ENCODE measurements around the gene HORMAD1. TPM values are rescaled to one million over a fixed set of nuclear protein-coding genes. Genes with fewer than 3 reads are reported as not detected.
"Not testable (repeated sequence)": the region's sequence is repeated elsewhere in the genome, so short reads cannot be mapped to it uniquely, and the experiment has no call there.

The HORMAD1 gene
- polyA plus RNA-seq, 3 donors, result not detected

DNA sequence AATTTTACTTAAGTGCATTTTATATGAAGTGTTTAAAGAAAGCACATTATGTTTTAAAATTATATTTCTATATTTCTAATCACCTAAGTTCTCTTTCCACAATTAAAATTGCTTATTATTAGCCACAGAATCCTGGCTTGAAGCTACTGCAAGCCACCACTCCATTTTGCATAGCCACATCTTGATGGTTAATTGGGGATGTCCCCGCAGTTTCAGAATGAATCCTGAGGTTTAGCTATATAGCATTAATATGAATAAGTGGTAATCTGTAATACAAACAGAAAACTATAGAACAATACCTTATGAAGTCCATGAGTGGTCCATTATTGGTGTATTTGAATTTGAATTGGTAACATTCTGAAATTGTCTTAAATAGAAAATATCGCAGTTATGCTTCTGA, 12.1 kb downstream of the HORMAD1 start:
- DNase-seq (ENCODE audit: extremely low read depth in 1 of 11, low read depth in 9 of 11, low spot score in 4 of 11), result no peak

DNA sequence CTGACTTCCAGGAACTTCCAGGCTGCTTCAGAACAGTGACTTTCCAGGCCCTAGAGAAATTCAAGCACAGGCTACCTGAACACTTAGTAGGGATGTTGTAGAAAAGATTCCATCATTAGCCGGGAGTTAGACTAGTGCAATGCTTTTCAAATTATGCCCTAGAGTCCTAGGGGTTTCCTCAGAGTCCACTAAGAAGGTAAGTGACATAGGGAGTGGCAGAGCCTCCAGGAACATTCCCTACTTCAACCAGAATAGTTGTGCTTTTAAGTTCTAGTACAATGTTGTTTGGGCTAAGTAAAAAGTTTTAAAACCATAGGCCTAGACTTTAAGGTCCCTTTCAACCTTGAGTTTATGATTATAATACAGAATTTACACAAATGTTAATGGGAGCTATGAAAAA, 14.6 kb downstream of the HORMAD1 start:
- DNase-seq (ENCODE audit: extremely low read depth in 1 of 11, low read depth in 9 of 11, low spot score in 4 of 11), result no peak

DNA sequence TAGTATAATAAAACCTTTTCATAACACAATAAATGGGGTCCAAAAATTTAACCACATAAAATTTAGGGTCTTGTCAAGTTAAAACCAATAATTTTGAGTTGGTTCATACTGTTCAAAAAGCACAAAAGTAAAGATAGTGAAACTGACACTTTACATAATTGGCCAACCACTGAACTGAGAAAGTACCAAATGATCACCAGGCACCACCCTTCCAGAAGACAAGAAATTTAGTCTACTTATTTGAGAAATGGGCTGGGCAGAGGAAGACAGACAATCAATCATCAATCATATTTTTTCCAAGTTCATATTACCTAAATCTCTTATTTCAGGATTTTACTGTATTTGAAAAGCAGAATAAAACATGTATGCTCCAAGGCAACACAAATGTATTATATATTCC, 17.3 kb downstream of the HORMAD1 start:
- DNase-seq (ENCODE audit: extremely low read depth in 1 of 11, low read depth in 9 of 11, low spot score in 4 of 11), result no peak

DNA sequence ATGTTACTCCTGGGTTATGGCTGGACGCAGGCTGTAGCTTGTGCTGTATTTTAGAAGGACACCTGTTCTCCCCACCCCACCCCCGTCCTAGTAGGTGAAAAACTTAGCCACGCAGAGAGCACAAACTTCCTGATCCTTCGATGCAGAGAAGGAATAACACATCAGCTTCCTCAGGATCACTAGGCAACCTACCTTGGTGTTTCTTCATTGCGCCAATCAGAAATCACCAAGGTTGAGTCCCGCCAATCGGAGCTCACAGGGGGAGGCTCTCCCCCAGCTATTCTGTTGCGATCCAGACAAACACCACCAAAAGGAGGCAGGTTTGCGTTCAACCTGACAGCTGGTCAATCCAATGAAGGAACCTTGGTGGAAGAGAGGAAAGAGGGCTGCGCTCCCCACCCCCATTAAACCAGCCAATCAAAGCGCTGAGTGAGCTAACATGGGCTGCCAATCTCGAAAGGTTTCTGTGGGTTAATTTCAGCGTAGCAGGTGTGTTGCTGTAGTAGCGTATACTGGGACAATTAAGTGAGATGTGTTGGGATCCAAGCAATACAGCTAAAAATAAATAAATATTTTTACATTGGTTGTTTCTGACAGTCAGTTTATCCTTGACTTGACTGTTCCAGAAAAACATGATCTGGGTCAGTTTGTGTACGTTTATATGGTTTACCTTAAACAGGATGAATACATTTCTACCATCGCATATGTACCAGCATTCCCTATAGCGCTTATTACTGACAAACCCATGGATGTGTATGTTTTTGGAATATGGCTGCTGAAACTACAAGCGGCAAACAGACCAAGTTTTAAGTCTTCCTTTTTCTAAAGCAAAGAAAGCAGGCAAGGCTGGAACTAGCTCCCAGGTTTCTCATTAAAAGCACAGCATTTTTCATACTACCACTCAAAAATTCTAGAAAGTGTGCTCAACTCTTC, 23.4 kb downstream of the HORMAD1 start, which contains the start of gene GOLPH3L:
TSS of gene GOLPH3L (minus strand) at position 160 of the 933 bp plus-strand sequence. CDS start 2,316 bp downstream, outside the sequence.
- peak; percentile 92 to 99 (median 96) for DNase-seq (ENCODE audit: extremely low read depth in 1 of 11, low read depth in 9 of 11, low spot score in 4 of 11)

DNA sequence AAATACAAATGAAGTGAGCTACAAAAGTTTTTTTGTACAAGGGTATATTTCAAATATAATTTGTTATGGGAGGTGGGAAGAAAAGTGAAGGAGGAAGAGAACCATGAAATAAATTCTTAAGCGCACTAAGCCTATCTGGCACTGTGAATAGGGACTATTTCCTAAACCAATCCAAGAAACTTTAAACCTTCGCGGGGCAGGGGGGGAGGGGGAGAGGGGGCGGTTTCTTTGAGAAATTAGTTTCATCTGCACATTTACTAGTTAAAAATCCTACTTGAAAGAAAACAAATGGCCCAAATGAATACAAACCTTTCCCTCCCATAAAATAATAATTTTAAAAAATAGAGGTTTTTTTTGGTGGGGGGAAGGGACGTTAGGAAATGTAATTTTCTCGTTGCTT, 24.1 kb downstream of the HORMAD1 start:
- DNase-seq (ENCODE audit: extremely low read depth in 1 of 11, low read depth in 9 of 11, low spot score in 4 of 11), result peak in 2 of 11 donors; percentile 5 to 11

DNA sequence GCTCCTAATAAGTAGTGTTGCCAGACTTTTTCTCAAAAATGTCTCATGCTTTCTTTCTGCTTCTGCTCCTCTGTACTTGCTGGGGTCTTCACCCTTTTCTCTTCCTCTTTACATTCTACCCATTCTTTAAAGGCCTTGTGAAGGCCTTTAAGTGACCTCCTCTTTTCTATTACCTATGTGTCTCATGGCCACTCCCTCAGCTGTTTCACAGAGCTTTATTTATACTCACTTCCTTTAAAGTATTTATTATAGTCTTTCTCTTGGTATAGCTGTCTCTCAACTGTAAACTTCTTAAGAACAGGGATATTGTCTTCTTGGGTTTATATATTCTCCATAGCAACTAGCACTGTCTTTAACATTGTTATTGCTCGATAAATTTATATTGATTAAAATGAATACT, 24.5 kb downstream of the HORMAD1 start:
- no peak for DNase-seq (ENCODE audit: extremely low read depth in 1 of 11, low read depth in 9 of 11, low spot score in 4 of 11)

DNA sequence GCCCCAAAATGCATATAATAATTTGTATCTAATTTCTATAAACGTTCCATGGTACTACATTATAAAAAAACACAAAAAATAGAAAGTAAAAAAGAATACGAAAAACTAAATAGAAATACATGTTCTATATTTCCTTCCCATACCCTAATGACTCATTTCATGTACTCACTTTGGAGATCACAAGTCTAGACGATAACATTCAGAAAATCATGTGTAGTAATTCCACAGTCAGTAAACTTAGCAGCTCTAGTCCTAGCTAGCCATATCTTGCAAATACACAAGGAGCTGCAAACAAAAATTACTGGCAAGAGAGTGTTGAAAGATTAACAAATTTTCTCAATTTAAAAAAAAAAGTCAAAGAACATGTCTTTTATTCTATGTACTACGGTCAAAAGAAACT, 25.1 kb downstream of the HORMAD1 start:
- no peak for DNase-seq (ENCODE audit: extremely low read depth in 1 of 11, low read depth in 9 of 11, low spot score in 4 of 11)

DNA sequence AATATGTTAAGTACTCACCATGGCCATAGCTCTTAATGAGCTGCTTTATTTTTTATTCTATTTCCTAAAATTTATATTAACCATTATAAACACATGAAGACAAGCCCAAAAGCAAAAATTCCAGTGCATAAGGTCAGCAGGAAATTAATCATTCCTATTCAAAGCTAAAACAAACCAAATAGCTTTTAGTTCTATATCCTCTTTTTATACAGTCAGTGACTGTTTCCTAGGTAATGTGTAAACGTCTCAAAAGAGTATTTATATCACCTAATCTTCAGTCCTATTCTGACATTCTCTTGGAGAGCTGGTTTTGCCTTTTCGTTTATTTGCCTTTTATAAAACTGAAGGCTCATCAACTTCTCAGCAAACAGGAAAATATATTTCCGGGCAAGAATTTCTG, 28.0 kb downstream of the HORMAD1 start:
- no peak for DNase-seq (ENCODE audit: extremely low read depth in 1 of 11, low read depth in 9 of 11, low spot score in 4 of 11)

DNA sequence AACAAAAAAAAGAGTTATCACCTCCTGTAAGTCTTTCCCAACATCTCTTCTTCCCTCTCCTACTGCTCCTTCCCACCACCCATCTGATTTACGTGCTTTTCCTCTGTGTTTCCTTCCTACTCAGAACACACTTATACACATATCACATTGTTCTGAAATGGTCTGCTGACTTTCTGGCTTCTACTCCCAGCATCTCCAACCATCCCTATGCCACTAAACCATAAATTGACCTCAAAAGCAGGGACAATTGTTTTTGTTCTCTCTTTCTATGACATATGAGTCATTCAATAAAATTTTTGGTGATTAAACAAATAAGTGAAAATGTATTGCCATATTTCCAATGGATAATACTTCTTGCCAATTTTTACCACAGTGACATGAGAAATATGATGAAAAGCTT, 31.9 kb downstream of the HORMAD1 start:
- DNase-seq (ENCODE audit: extremely low read depth in 1 of 11, low read depth in 9 of 11, low spot score in 4 of 11), result no peak

DNA sequence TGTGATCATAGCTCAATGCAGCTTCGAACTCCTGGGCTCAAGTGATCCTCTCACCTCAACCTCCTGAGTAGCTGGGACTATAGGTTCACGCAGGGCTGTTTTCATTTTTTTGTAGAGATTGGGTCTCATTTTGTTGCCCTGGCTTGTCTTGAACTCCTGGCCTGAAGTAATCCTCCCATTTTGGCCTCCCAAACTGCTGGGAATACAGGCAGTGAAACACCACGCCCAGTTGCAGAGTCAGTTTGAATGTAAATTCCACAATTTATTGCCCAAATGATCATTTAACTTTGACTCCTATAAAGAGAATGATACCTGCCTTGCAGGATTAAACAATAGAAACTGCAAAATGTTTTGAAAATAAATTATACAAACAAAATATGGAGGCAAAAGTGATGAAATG, 34.4 kb downstream of the HORMAD1 start:
- DNase-seq (ENCODE audit: extremely low read depth in 1 of 11, low read depth in 9 of 11, low spot score in 4 of 11), result no peak

DNA sequence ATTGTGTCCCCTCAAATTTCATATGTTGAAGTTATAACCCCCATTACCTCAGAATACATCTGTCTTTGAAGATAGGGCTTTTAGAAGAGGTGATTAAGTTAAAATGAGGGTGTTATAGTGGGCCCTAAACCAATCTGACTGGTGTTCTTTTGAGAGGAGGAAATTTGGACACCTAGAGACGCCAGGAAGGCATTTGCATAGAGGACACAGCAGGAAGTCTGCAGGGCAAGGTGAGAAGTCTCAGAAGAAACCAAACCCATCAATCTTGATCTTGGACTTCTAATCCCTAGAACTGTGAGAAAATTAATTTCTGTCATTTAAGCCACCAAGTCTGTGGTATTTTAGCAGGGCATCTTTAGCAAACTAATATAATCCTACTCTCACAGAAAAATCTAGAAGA, 36.8 kb downstream of the HORMAD1 start:
- DNase-seq (ENCODE audit: extremely low read depth in 1 of 11, low read depth in 9 of 11, low spot score in 4 of 11), result no peak

DNA sequence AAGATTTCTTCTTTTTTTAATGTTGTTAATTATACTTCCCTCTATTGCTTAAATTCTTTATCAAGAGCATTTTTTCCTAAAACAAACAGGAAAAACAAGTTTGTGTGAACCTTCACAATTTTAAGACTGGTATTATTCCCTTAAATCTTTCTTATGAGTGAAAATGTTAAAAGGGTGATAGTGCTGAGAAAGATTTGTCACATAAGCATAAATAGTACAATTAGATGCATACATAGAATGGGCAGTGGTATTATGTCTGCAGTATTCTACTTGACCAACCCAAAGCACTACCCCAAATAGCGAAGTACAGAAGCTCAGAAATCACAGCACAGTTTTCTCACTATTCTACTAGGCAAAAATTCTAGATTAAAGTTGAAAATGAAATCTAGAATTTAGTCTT, 41.7 kb downstream of the HORMAD1 start:
- DNase-seq (ENCODE audit: extremely low read depth in 1 of 11, low read depth in 9 of 11, low spot score in 4 of 11), result no peak

DNA sequence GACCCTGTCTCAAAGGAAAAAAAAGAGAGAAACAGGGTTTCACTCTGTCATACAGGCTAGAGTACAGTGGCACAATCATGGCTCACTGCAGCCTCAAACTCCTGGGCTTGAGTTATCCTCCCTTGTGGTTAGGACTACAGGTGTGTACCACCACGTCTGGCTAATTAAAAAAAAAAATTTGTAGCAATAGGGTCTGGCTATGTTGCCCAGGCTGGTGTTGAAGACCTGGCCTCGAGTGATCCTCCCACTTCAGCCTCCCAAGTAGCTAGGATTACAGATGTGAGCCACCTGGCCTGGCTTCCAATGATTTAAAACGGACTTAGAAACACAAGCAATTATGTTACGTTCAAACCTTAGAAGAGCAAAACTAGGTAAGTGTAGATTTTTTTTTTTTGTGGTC, 45.8 kb downstream of the HORMAD1 start:
- no peak for DNase-seq (ENCODE audit: extremely low read depth in 1 of 11, low read depth in 9 of 11, low spot score in 4 of 11)

DNA sequence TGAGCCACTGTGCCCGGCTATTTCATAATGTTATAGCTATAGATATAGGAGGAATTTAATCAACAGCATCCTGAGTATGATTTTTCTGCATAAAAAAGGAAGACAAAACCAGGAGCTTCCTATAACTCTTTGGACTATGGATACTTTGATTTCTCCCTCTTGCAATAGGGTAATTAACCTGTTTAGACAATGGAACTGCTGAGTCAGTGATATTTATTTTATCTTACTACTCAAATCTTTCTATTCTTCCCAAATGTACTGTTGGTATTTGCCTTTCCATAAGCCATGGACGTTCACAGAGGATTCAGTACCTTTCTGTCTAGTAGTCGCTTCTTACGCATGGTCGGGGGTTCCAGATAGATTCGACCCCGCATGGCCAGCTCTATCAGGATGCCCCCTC, 57.4 kb downstream of the HORMAD1 start:
- no peak for DNase-seq (ENCODE audit: extremely low read depth in 1 of 11, low read depth in 9 of 11, low spot score in 4 of 11)

DNA sequence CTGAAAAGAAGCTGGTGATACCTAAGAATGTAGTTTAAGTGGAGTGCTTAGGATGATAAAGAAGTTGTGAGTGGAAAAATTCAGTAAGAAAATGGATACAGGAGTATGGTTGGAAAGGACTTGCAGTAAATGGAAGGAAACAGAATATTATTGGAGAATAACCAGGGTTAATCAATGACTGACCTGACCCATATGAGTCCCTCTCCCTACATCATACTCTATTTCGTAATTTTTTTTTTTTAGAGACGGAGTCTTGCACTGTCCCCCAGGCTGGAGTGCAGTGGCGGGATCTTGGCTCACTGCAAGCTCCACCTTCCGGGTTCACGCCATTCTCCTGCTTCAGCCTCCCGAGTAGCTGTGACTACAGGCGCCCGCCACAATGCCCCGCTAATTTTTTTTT, 57.9 kb downstream of the HORMAD1 start:
- DNase-seq (ENCODE audit: extremely low read depth in 1 of 11, low read depth in 9 of 11, low spot score in 4 of 11), result no peak

DNA sequence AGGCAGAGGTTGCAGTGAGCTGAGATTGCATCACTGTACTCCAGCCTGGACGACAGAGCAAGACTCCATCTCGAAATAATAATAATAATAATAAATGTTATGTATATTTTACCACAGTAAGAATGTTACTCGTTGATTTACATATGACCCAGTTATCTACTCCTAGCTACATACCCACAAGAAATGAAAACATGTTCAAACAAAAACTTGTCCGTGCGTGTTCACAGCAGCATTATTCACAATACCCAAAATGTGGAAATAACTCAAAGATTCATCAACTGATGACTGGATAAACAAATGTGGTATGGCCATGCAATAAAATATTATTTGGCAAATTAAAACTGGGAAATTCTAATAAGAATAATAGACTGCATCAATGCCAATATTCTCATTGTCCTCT, 59.5 kb downstream of the HORMAD1 start:
- no peak for DNase-seq (ENCODE audit: extremely low read depth in 1 of 11, low read depth in 9 of 11, low spot score in 4 of 11)

DNA sequence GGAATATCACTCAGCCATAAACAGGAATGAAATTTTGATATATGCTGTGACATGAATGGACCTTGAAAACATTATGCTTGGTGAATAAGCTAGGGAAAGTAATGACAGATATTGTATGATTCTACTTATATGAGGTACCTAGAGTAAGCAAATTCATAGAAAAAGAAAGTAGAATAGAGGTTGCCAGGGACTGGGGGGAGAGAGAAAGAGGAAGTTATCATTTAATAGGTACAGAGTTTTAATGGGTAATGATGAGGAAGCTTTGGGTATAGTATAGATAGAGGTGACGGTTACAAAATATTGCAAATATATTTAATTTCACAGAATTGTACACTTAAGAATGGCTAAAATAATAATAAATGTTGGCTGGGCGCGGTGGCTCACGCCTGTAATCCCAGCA, 60.1 kb downstream of the HORMAD1 start:
- no peak for DNase-seq (ENCODE audit: extremely low read depth in 1 of 11, low read depth in 9 of 11, low spot score in 4 of 11)

DNA sequence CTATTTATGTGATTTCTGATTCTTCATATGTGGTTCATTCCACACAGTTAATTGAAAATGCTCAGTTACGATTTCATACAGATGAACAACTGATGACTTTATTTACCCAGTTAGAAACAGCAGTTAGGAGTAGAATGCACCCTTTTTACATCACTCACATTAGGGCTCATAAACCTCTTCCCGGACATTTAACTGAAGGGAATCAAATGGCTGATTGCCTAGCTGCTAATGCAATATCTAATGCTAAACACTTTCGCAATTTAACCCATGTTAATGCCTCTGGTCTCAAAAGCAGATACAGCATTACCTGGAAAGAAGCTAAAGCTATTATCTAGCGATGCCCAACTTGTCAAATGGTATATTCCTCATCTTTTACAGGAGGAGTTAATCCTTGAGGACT, 63.6 kb downstream of the HORMAD1 start:
- not testable (repeated sequence) for DNase-seq (ENCODE audit: extremely low read depth in 1 of 11, low read depth in 9 of 11, low spot score in 4 of 11)

DNA sequence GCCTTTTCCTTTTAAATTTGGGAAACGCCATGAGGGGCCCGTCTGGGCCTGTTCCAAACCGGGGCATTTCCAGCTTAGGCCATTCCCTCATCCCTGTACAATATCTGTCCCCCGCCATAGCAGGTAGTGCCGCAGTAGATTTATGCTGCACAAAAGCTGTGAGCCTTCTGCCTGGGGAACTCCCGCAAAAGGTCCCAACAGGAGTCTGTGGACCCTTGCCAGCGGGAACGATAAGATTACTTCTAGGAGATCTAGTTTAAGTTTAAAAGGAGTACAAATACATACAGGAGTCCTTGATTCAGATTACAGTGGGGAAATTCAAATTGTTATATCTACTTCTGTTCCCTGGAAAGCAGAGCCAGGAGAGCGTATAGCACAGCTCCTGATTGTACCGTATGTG, 66.1 kb downstream of the HORMAD1 start:
- DNase-seq (ENCODE audit: extremely low read depth in 1 of 11, low read depth in 9 of 11, low spot score in 4 of 11), result not testable (repeated sequence)

DNA sequence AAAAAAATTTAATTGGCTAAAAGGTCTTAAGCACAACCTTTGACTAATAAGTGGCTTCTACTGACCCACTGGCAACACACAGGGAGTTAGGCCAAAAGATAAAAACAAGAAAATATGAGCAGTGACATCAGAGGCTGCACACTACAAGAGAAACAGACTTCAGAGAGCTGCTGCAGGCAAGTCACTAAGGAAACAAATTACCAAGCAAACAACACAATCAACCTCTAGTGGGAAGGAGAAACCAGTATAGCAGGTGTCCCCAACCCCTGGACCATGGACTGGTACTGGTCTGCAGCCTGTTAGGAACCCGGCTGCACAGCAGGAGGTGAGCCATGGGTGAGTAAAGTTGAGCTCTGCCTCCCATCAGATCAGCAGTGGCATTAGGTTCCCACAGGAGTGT, 70.5 kb downstream of the HORMAD1 start:
- DNase-seq (ENCODE audit: extremely low read depth in 1 of 11, low read depth in 9 of 11, low spot score in 4 of 11), result no peak

All from renal cortex interstitium (tissue), 11 donors.